Measurements from ENCODE around the gene ALK. TPM values are rescaled to one million over a fixed set of nuclear protein-coding genes. Genes with fewer than 3 reads are reported as not detected.

ALK gene
- polyA plus RNA-seq, 1 of the 3 experiments (the other 2 are of a cell fraction): 0.30 TPM

- TF ChIP-seq ZBTB33 (IDR thresholded peaks at IDR 0.05; ENCODE audit: borderline replicate concordance, low read depth) (no peak), NFIC (IDR thresholded peaks at IDR 0.05; ENCODE audit: borderline replicate concordance) (no peak), MAX (IDR thresholded peaks at IDR 0.05; ENCODE audit: low read depth) (no peak), REST (IDR thresholded peaks at IDR 0.05; ENCODE audit: low read depth, low read length) (no peak), PBX3 (IDR thresholded peaks at IDR 0.05) (no peak), ELF1 (IDR thresholded peaks at IDR 0.05) (no peak), GATA2 (CRISPR knock-in tag; IDR thresholded peaks at IDR 0.05) (no peak), SIN3A (IDR thresholded peaks at IDR 0.05; ENCODE audit: borderline replicate concordance, low read depth, low read length) (no peak)
Observed at GRCh38 chr2:29821591-29821990, 99.8 kb downstream of the ALK start (continued).

- POLR2A ChIA-PET: no interaction called here
- H3K27me3 ChIP-seq (ENCODE audit: insufficient read depth): peaks cover 11% of the 10 kb centered on the region
Observed at GRCh38 chr2:29819570-29819969, 101.8 kb downstream of the ALK start.

More at GRCh38 chr2:29819570-29819969, 101.8 kb downstream of the ALK start:
- Histone ChIP-seq H3K36me3 (replicated peaks in 1 of 2; ENCODE audit: control insufficient read depth in 1 of 2, insufficient read depth in 2 of 2, low read length in 1 of 2) (no peaks in the 10 kb centered on the region), H4K20me1 (ENCODE audit: insufficient read depth) (no peaks in the 10 kb centered on the region), H2AFZ (ENCODE audit: low read depth) (no peak overlapping the region), H3K79me2 (ENCODE audit: insufficient read depth) (no peaks in the 10 kb centered on the region), H3K9me3 (no peaks in the 10 kb centered on the region), H3K27ac (ENCODE audit: low read depth in 2 of 2, low read length in 1 of 2) (peak overlapping the region in 1 of 2 experiments; percentile 34; a peak in 2 of 4 replicates), H3K4me3 (ENCODE audit: low read depth in 2 of 2, low read length in 1 of 2) (no peak overlapping the region), H3K4me1 (ENCODE audit: control insufficient read depth in 1 of 2, insufficient read depth in 2 of 2, low read depth in 1 of 2, low read length in 1 of 2) (peaks cover 0 to 55% of the 10 kb centered on the region in 2 experiments; a peak in 3 of 4 replicates), H3K9ac (no peak overlapping the region), H3K9me2 (no peaks in the 10 kb centered on the region), H3F3A (replicated peaks; ENCODE audit: insufficient read depth) (no peaks in the 10 kb centered on the region), H3K4me2 (no peak overlapping the region)
- DNase-seq: no peak
- CTCF ChIA-PET: no interaction called here
- TF ChIP-seq FOXM1 (IDR thresholded peaks at IDR 0.05; ENCODE audit: low read depth): no peak
- TF ChIP-seq IRF3 (IDR thresholded peaks at IDR 0.05; ENCODE audit: low read depth, low read length): no peak
- no peak for TF ChIP-seq MAX (IDR thresholded peaks at IDR 0.05; ENCODE audit: low read depth)
- no peak for TF ChIP-seq EZH2phosphoT487 (IDR thresholded peaks at IDR 0.05; ENCODE audit: borderline replicate concordance, low read depth)
- no peak for TF ChIP-seq MXI1 (IDR thresholded peaks at IDR 0.05; ENCODE audit: low read depth, low read length)
- TF ChIP-seq YY1 (IDR thresholded peaks at IDR 0.05; ENCODE audit: low read depth): no peak
- no peak for TF ChIP-seq SIN3A (IDR thresholded peaks at IDR 0.05; ENCODE audit: borderline replicate concordance, low read depth, low read length)
- no peak for TF ChIP-seq RFX5 (IDR thresholded peaks at IDR 0.05; ENCODE audit: low read length)
